RWPE2 (cell line): ENCODE data around the gene RAB17.

Source experiments
- ATAC-seq: fragments of 200-7000 bp; cut with Tn5 transposase; 3 replicates; pipeline ENCODE4 v1.9.1; 2021; ENCODE audit warnings: low read depth
- DNase-seq: peaks from one replicate; pipeline ENCODE4 v3.0.0-alpha.2; 2020; ENCODE audit warnings: low spot score
- H3K27ac ChIP-seq: fragments of 450-650 bp; 2 replicates; pipeline ENCODE4 v1.5.1; 2017; ENCODE audit warnings: mild to moderate bottlenecking; ENCODE audit not compliant: poor library complexity, severe bottlenecking
- H3K27me3 ChIP-seq: fragments of 250-450 bp; sonication (Bioruptor Pico); 2 replicates; pipeline ENCODE4 v1.5.1; 2021; ENCODE audit warnings: mild to moderate bottlenecking, moderate library complexity; ENCODE audit not compliant: insufficient read depth, poor library complexity, severe bottlenecking
- H3K36me3 ChIP-seq: fragments of 250-450 bp; sonication (Bioruptor Pico); 2 replicates; pipeline ENCODE4 v1.5.1; 2020; ENCODE audit warnings: low read depth, mild to moderate bottlenecking, moderate library complexity
- H3K4me1 ChIP-seq: fragments of 250-450 bp; sonication (Bioruptor Pico); 2 replicates; pipeline ENCODE4 v1.5.1; 2021; ENCODE audit warnings: mild to moderate bottlenecking, moderate library complexity; ENCODE audit not compliant: insufficient read depth, poor library complexity, severe bottlenecking
- H3K4me3 ChIP-seq: fragments of 250-450 bp; sonication (Bioruptor Pico); 2 replicates; pipeline ENCODE4 v1.5.1; 2021; ENCODE audit warnings: mild to moderate bottlenecking, moderate library complexity; ENCODE audit not compliant: severe bottlenecking
- H3K9me3 ChIP-seq: fragments of 250-450 bp; sonication (Bioruptor Pico); 2 replicates; pipeline ENCODE4 v1.5.1; 2021; ENCODE audit warnings: mild to moderate bottlenecking, moderate library complexity; ENCODE audit not compliant: severe bottlenecking
- TF ChIP-seq, protein P1 (sequence below): fragments of 450-650 bp; IDR thresholded peaks from one replicate; pipeline ENCODE4 v1.5.1; 2017; ENCODE audit warnings: mild to moderate bottlenecking, moderate library complexity; ENCODE audit not compliant: poor library complexity, severe bottlenecking

The RAB17 gene

DNA sequence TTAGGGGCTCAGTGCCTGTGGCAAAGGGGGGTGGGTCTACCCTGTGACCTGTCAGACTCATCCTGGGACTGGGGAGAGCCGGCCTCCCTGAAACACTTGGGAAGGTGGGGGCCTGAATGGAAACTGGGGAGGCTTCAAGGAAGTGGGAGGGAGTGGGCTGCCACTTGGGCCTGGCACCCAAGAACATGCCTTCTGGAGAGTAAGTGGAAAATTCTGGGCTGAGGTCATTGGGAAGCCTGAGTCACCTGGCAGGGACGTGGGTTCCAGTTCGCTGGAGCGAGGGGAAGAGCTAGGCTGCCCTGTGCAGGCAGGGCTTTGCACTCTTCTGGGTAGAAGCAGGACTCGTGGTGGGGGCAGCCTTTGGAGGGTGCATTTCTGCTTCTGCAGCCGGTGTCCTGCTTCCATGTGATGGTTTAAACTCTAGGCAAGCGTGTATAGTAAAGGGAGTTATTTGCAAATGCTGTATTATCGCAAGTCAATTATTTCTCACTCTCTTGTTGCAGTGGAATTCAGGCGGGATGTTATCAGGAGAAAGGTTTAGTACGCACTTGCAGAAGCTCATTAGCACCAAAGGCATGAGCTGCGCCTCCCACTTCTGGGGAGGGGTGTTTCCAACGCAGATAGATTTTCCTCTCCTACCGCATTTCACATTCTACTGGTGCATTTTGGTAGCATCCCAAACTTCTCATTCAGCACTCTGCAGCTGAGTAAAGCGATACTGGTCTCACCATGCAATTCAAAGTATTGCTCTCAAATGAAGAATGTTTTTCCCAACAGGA, 40.7 kb upstream of the RAB17 start:
- ATAC-seq = no peak
- H3K4me1 ChIP-seq = no peaks in the 10 kb centered on the region
- TF ChIP-seq, protein P1, sequence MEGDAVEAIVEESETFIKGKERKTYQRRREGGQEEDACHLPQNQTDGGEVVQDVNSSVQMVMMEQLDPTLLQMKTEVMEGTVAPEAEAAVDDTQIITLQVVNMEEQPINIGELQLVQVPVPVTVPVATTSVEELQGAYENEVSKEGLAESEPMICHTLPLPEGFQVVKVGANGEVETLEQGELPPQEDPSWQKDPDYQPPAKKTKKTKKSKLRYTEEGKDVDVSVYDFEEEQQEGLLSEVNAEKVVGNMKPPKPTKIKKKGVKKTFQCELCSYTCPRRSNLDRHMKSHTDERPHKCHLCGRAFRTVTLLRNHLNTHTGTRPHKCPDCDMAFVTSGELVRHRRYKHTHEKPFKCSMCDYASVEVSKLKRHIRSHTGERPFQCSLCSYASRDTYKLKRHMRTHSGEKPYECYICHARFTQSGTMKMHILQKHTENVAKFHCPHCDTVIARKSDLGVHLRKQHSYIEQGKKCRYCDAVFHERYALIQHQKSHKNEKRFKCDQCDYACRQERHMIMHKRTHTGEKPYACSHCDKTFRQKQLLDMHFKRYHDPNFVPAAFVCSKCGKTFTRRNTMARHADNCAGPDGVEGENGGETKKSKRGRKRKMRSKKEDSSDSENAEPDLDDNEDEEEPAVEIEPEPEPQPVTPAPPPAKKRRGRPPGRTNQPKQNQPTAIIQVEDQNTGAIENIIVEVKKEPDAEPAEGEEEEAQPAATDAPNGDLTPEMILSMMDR = no peak
- no peak overlapping the region for H3K4me3 ChIP-seq
- no peak for DNase-seq
- H3K27me3 ChIP-seq = no peaks in the 10 kb centered on the region
- no peak overlapping the region for H3K27ac ChIP-seq
- H3K36me3 ChIP-seq = no peaks in the 10 kb centered on the region
- no peaks in the 10 kb centered on the region for H3K9me3 ChIP-seq

DNA sequence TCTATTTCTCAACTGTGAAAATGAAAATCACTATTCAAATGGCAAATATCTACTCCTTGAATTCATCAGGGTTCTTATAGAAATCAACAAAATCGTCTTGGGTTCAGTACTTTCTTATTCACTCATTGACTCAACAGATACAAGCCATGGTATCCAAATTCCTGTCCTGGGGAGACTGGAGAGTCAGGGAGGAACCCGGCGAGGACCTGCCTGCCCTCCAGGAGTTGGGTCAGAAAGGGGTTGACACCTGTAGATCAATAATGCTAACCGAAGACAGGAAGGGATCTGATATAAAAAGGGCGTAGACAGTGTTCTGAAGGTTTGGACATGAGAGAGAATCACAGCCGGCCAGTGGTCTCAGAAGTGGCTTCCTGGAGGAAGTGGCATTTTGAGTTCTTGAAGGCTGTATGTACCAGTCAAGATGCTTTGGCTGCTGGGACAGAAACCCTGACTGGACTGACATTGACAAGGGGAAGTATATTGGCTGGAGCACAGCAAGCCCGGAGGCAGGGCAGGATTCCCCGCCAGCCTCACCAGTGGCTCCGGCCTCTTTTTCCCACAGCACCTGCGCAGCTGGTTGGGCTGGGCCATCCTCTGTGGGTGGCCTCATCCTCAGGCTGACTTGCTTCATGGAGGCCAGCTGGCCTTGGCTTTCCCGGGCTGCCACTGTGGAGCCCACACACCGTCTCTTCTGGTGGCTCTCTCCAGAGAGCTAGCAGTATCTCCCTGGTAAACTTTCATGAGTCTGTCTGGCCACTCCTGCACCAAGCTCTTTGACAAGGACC, 39.9 kb upstream of the RAB17 start:
- Histone ChIP-seq H3K9me3 (no peaks in the 10 kb centered on the region), H3K27me3 (no peaks in the 10 kb centered on the region), H3K36me3 (no peaks in the 10 kb centered on the region), H3K27ac (no peak overlapping the region), H3K4me3 (no peak overlapping the region), H3K4me1 (no peaks in the 10 kb centered on the region)
- TF ChIP-seq, protein P1 = no peak
- ATAC-seq (no peak), DNase-seq (no peak)

DNA sequence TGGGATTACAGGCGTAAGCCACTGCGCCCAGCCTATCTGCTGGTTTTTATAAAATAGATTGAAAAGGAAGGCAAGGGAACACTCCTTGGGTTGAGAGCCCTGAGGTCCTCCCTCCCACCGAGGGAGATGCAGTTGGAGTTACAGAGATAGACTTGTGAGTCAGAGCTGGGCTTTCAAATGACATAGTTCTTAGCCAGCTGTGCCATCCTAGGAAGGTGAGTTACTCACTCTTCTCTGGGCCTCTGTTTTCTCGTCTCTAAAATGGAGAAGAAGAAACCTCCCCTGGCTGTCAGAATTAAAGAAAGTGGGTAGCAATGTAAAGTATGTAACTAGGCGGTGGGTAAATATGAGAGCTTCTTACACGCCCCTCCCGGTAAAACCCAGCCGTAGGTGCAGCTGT, 39.2 kb upstream of the RAB17 start:
- ATAC-seq (no peak), DNase-seq (no peak)
- Histone ChIP-seq H3K27ac (no peak overlapping the region), H3K4me1 (no peaks in the 10 kb centered on the region), H3K27me3 (no peaks in the 10 kb centered on the region), H3K36me3 (no peaks in the 10 kb centered on the region), H3K9me3 (no peaks in the 10 kb centered on the region), H3K4me3 (no peak overlapping the region)
- TF ChIP-seq, protein P1 = no peak

GRCh38 chr2:237629188-237629534, 38.6 kb upstream of the RAB17 start:
- TF ChIP-seq, protein P1 = no peak
- Histone ChIP-seq H3K4me1 (no peaks in the 10 kb centered on the region), H3K27me3 (no peaks in the 10 kb centered on the region), H3K9me3 (no peaks in the 10 kb centered on the region), H3K4me3 (no peak overlapping the region), H3K36me3 (no peaks in the 10 kb centered on the region), H3K27ac (no peak overlapping the region)
- ATAC-seq (no peak), DNase-seq (no peak)
